Heart left ventricle (tissue), 13 donors: ENCODE data around the gene MEF2A.

Experiments
- POLR2A ChIP-seq, 2 donors: fragments of 450-650 bp; IDR thresholded peaks; one replicate each; pipeline ENCODE4 v1.6.1; 2017; ENCODE audit warnings: antibody characterized with exemption in 2 of 2, mild to moderate bottlenecking in 2 of 2, moderate library complexity in 2 of 2
- TF ChIP-seq, protein P1 (sequence below), 12 donors: fragments of 200-600 bp; sonication (generic) in 4 of 12; IDR thresholded peaks; one replicate each; pipeline versions ENCODE4 v1.5.0 to v1.8.0; 2018 to 2022; ENCODE audit warnings: antibody characterized with exemption in 12 of 12, mild to moderate bottlenecking in 5 of 12
- donor health status: ischemic (EF 13 %, LVEDD 7.1; RV severe dilation, severe dysfunction).
- donor health status: DM: no; HTN: yes; CAD: no.
- donor health status: DM: no; HTN: no; CAD: no.
- donor health status: ischemic (EF 25% LVEDD 6.9; RV normal size, moderate dysfunction).
- donor health status: ischemic (EF 25% LVEDD 5.7; RV mildly dilated, moderate dysfunction).
- donor health status: ischemic (EF 35%, LVEDD 5.7; RV mildly dilated, moderate dysfunction).
- donor health status: nonischemic (EF 11% LVEDD 7.7; RV severe dilation, severe dysfunction).
- donor health status: DM: yes; HTN: yes; CAD: no.
- donor health status: PGD.
- donor health status: ischemic (EF 29% LVEDD 5.4; RV normal size, mild dysfunction).
- donor health status: nonischemic (EF 23%, LVEDD 6.1; RV moderate dilation, normal function).

GRCh38 chr15:99620178-99620577, 54.4 kb downstream of the MEF2A start:
- TF ChIP-seq, protein P1, sequence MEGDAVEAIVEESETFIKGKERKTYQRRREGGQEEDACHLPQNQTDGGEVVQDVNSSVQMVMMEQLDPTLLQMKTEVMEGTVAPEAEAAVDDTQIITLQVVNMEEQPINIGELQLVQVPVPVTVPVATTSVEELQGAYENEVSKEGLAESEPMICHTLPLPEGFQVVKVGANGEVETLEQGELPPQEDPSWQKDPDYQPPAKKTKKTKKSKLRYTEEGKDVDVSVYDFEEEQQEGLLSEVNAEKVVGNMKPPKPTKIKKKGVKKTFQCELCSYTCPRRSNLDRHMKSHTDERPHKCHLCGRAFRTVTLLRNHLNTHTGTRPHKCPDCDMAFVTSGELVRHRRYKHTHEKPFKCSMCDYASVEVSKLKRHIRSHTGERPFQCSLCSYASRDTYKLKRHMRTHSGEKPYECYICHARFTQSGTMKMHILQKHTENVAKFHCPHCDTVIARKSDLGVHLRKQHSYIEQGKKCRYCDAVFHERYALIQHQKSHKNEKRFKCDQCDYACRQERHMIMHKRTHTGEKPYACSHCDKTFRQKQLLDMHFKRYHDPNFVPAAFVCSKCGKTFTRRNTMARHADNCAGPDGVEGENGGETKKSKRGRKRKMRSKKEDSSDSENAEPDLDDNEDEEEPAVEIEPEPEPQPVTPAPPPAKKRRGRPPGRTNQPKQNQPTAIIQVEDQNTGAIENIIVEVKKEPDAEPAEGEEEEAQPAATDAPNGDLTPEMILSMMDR (IDR thresholded peaks at IDR 0.05): no peak
- TF ChIP-seq POLR2A (IDR thresholded peaks at IDR 0.05): no peak
